HCEC 1CT (cell line): ENCODE data around the gene CCBE1.
"Not testable (repeated sequence)": the region's sequence is repeated elsewhere in the genome, so short reads cannot be mapped to it uniquely, and the experiment has no call there.

Experiments used
- DNase-seq: peaks from one replicate; pipeline ENCODE4 v3.0.0-alpha.2; 2017

The CCBE1 gene

DNA sequence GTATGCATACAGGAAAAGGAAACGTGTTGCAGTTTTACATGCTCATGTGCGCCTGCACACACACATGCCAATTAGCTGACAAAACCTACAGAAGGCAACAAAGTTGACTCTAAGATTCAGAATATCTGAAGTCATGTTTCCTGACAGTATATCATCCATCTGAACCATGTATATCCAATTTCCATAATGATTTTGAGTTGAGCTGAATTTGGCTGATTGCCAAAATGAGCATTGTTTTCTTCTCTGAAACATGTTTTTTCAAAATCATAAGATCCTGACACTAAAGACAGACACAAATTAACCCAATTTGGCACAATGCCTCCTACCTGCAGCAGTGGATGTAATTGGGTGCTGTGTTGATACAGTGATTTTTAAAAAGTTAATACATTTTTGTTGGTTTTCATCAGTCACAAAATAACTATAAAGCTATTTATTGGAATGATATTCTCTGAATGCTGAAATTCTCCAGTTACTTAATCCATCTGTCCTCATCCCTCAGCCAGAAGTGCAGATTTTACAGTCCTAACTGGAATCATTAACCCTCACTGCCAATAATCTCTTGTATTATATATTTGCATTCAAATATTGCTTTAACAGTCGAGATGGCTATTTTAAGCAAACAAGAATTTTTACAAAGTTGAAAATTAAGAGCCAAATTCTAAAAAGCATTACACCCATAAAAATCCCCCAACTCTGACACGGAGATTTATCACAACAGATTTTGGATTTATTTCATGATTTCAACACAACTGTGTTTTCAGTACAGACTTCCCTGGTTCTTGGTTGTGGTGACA is 176.5 kb downstream of the CCBE1 start:
- no peak for DNase-seq

DNA sequence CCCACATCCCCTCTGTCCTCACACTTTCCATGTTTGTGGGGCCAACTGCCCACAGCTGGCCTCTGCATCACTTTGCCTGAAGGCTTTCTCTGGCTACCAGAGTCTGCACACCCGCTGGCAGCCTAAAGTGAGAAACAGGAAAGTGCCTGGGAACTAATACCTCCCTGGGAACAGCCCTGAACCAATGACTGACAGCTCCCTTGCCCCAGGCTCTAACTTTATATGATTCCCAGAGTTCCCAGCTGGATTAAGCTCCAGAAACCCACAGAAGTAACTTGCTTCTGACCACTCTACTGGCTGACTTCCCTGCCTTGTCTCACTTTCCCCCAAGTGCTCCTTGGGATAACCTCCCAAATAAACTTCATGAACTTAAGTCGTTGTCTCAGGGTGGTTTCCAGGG is 178.5 kb downstream of the CCBE1 start:
- DNase-seq, result no peak

DNA sequence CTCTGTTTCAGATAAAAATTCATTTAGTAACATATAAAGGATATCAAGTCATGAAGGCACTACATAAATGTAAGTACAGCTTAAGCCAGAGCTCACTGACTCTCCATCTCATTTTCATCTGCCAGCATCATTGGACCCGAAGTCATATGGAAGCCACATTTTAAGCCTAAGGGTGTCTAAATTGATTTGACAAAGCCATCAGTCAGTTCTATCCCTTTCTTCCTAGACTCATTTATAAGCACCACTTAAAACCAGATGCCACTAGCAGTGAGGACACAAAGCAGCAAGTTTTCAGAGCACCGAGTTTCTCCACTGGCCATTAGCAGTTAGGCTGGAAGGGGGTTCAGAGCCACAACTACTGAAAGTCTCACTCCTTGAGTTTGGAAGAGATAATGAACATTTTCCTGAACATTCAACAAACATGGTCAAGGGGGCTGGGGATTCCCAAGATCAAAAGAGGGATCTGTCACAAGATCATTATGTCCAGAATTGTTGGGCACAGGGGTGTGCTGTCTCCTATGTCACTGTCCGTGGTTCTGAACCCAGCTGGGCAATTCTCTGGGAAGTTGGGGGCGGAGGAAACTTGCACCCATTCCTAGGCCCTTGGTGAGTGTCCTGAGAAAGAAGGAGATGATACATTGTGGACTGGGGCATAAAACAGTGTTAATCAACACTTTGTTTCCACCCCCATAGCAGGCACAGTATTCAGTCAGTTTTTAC is 179.6 kb downstream of the CCBE1 start:
- DNase-seq, result peak; percentile 20

DNA sequence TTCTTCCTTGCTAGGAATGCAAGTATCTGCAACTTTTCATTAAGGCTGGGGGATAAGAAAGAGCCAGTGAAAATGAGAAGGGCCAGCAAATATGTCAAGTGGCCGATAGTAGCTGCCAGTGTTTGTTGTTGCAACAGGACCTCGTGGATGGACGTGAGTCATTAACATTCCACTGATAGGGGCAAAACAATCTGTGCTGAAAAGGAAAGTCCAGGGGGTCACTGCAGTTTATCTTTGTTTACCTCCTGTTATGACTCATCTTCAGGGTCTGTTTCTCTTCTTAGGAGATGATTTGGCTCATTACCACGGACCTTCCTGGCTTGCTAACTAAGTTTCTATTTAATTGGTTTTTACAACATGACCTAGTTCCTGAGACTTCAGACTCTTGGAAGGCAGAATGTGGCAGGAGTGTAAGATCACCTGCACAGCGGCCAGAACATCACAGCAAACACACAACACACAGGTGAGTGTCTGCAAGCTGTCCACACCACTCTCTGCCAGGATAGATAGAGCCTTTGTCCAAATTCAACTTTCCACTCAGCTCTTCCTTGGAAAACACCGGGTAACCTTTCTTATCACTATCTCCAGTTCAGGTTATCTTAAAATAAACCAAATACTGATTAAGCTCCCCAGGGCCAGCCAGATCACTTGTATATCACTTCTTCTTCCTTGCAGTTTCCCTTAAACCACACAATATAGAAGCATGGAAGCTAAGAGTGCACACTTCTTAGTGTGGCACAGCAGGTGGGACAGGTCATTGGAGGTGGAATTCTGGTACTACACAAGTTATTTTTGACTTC is 180.7 kb downstream of the CCBE1 start:
- peak; percentile 79 for DNase-seq

DNA sequence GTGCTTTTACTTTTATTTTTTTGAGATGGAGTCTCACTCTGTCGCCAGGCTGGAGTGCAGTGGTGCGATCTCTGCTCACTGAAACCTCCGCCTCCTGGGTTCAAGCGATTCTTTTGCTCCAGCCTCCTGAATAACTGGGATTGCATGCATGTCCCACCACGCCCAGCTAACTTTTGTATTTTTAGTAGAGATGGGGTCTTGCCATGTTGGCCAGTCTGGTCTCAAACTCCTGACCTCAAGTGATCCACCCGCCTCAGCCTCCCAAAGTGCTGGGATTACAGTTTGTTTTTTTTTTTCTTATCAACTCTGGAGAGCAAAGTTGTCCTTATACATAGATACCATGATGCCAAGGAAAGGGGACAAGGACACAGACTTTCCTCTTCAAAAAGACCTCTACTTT is 181.3 kb downstream of the CCBE1 start:
- not testable (repeated sequence) for DNase-seq

DNA sequence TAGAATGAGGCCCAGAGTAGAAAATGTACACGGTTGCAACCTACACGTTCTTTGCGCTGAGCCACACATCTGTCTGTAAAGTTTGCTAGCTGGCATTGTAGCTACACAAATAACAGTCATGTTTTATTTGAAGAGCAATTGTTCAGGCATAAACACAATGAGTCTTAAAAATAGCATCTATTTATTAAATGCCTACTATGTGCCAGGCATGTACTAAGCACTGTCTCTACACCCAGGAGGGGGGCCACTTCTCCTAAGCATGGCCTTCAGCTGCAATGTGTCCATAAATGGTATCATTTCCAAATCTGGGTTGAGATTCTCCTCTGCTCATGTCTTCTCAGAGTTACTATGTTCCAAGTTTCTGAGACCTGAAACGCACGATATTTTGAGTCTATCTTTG is 182.1 kb downstream of the CCBE1 start:
- DNase-seq, result no peak

DNA sequence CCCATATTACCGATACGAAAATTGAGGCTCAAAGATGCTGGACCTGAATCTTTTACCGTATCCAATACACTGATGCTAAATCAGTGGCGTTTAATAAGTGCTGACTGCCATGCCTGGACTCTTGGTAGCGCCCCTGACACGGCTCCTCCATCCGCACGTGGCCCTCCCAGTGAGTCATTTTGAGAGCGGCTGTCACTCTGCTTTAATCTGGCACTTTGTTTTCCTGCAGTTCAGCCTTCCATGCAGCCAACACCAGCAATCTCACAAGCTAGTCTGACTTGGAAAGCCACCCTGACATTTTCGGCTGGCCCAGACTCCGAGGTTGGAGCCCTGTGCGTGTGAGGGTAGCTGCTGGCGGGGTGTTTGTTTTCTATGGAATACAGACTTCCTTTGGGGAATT is 183.0 kb downstream of the CCBE1 start:
- peak; percentile 51 for DNase-seq

DNA sequence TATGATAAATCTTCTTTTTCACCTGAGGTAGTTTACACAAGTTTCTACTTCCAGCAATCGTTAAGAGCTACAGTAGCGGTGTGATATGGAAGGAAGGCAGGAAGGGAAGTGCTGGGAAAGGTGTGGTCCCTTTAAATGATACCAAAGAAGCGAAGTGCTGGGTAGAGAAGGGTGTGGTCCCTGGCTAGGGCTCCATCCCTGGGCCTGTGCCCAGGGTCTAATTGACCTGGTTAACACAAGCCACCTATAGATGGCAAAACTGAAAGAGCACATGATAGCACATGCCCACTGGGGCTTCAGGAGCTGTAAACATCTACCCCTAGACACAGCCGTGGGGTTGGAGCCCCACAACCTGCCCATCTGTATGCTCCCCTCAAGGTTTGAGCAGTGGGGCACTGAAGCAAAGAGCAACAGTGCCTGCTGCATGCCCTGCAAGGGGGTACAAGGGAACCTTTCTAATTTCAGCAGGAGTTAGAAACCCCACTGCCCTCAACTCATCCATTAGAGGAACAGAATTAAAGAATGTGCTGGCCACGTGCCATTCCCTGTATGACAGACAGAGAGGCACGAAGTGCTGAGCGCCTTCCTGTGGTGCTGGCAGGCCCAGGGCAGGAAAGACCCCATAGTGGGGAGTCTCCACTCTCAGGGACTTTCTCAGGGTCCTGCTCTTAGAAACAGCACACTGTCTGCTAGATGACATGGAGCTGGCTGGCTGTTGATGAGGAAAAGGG is 185.0 kb downstream of the CCBE1 start:
- DNase-seq, result no peak

DNA sequence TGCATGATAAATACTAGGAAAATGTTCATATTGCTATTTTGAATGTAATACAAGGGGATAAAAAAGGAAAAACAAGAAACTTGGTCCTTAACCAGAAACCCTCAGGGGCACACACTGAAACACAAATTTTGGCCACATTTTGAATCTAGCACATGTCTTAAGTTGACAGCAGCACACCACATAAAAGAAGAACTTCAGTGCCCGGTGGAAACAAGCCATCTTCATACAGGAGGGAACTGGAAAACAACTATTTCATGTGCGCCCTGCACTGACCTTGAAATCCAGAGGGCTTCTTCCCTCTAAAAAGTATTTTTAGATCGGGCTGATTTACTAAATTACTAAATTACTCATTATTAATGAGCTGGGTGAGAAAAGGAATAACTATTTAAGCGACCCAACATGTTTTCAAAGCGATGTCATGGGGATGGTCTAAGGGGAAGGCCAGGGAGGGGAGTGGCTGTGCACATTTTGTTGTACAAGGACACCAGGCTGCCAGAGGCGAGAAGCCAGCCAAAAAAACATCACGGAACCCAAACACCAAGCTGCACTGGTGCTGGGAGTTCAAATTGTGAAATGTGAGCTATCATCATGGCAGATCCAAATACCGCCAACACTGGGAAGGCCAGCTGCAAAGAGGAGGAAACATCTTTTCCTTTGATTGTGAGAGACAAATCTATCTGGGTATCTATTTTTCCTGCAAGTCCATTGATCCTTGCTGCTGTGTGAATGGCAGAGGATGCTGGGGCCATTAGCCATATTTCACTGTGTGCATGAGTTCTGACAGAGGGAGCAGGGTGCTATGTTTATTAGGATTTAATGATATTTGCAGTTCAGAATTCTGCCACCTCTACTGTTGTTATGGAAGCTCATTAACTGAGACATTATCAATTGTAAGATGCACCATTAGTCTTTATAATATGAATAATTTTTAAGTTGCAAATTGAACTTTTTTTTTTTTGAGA is 187.5 kb downstream of the CCBE1 start:
- no peak for DNase-seq

DNA sequence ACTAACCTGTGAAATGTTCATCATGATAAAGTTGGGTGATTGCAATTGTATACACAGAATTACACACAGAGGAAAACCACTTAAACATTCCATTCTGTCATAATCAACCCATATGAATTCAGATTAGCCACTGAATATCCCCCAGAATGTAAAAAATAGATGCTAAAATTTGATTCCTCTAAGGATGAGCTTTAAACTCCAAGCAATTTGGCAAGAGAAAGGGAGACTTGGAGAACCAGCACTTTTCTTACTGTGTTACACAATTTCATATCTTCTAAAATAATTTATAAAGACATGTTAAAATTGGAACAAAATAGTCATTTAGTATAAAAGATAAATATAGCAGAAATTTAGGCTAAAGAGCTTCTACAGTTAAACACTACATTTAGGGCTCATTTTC is 191.9 kb downstream of the CCBE1 start:
- peak; percentile 24 for DNase-seq

DNA sequence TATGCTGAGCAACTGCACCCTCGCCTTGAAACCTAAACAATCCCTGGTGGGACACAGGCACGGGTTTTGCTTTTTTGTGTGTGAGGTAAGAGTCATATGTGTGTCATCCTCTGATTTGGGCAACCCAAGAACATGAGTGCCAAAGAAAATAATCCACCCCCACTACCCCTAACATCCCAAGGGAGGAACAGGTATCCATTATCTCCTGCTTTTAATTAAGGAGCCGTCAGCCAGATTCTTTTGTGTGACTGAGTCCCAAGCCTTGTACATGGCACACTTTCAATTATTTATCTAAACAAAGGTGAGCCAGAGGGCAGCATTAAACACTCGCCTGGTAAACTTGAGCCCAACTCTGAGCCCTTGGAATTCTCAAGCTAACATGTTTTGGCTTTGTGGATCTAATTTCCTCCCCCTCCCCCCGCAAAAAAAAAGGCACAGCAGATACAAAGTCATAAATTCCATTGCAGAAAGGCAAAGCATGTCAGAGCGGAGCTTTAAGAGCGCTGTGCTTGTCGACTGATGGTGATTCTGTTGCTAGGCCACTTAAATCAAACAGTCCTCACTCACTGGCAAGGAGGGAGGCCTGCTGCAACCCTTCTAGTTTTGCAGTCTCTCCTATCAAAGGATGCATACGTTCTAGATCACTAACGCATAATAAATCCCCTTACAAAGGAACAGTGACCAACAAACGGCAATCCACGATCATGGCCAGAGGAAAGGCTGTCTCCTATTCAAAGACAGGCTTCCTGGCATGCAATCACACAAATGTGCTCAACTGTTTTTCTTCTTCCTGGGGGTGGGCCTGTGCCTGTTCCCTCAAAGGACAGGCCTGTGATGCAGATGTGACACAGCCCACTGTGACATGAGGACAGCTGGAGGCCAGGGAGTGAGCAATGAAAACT is 194.7 kb downstream of the CCBE1 start:
- peak; percentile 72 for DNase-seq

DNA sequence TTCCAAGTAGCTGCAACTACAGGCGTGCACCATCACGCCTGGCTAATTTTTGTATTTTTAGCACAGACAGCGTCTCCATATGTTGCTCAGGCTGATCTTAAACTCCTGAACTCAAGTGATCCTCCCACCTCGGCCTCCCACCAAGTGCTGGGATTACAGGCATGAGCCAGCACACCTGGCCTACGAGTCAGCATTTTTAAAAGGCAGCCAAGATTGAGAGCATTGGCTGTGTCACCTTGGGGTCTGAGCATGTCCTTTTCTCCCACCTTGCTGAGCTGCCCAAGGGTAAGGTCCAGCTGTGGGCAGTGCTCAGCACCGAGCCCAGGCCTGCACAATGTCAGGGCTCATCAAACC is 195.3 kb downstream of the CCBE1 start:
- DNase-seq, result no peak

DNA sequence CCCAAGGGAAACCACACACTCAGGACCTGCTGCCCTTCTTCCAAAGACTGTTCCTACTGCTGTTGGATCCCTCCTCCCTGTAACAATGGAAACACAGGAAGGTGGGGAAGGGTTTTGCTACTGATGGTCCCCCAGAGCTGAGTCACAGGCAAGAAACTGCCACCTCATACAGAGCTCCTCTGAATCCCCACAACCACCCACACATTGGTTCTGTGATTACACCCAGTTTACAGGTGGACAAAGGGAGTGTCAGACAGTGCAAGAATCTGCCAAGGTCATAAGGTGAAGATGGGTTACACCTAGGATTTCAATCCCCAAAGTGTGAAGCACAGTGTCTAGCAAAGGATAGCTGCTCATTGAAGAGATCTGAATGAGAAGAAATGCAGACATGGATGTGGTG is 196.5 kb downstream of the CCBE1 start:
- DNase-seq, result no peak

DNA sequence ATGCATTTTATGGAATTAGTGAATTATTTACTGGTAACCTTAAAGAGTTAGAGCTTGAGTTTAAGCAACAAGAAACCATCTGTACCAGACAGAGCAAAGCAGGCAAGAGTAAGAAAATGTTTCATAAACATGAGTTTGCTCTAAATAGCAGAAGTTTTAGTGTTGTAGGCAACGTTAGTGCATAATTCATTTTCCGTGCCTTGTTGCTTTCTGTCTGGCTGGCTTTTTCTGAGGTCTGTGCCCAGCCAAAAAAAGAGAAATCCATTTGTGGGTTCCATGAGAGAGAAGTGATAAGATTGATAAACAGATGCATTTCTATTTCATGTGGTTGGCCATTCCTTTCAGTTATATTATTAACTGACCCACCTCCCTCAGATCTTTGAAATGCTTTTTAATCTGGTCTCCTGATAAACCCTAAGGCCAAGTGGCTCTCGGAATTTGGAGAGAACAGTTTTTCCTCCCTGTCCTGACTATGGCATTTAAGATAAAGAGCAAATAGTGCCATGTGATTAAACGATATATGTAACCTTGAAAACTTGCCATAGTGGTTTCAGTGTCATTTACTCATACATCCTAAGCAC is 198.6 kb downstream of the CCBE1 start:
- no peak for DNase-seq

DNA sequence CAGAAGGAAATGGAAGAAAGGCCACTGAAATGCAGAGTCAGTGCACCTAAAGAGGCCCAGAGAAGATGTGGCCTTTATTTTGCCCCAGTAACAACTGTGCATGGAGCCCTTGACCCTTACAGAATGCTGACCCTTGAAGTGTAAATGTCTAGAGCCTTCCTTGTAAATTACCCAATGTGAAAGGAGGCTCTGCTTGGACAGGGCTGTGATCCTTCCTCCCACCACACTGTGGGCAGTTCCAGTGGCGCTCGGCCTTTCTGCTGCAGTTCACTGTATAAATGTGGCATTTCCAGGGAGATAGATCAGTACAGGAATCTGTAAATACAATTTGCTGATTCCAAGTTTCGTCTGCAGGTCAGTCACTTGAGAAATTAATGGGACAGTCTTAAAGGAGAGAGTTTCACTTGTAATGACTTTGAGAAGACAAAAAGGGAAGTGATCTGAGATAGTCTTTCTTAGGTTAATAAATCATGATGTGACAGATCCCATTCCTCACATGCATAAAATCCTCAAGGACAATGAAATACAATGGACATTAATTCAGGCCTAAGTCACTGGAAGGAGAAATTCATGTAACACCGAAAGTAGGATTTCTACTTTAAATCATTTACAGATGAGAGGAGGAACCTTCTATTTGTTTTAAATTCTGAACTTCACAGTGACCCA is 204.3 kb downstream of the CCBE1 start:
- DNase-seq, result no peak

DNA sequence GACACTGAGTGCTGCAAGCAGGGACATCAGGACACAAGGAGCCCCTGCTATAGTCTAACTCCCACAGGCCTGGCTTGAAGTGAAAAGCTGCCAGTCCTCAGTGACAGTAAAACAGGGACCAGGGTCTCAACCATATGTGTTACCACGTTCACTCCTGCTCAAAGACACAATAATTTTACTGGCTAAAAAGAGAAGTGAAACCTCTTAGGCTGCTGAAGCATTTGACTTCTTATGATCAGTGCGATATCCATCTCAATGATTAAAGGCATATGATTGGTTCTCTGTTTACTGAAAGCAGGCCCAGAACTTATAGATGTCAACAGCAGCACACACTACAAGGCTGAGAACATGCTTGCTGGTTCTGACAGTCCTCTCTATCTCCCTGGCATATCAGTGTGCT is 208.3 kb downstream of the CCBE1 start:
- no peak for DNase-seq

DNA sequence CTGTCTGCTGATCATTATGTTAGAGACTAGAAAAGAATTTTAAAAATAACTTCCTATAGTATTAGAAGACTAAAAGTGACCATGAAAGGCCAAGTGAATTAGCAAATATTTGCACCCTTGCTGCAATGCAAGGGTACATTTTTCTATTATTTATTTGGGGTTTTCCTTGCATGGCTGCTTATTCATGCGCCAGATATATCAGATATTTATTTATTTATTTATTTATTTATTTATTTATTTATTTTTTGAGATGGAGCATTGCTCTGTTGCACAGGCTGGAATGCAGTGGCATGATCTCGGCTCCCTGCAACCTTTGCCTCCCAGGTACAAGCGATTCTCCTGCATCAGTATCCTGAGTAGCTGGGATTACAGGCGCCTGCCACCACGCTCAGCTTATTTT is 211.8 kb downstream of the CCBE1 start:
- no peak for DNase-seq

DNA sequence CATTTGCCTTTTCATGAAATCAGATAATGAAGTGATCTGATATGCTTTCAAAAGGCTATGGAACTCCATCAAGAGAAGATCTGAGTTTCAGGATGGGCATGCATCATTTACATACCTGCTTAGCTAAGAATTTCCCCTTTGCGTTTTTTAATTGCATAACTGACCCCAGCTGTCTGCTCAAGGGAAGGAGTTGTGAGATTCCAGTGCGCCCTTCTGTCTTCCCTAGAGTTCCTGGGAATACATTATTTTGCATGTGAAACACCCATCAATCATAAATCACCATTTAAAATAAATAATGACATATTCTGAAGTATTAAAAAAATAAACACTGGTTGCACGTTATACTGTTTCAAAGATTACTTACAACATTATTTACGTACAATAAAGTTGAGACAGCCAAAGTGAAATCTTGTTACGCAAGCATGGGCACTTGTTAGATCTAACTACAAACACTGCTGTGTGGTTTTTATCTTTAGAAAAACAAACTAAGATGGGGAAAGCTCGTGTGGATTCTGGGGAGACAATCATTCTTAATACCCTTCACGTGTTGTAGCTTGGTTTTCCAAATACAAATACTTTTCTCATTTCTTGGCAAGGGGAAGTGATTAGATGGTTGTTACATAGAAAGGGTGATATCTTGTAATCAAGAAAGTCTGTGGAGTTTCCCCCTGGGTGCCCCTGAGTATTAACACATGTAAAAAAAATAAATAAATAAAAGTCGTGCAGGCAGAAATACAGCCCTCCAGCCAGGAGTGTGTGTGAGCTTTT is 212.5 kb downstream of the CCBE1 start:
- peak; percentile 66 for DNase-seq

DNA sequence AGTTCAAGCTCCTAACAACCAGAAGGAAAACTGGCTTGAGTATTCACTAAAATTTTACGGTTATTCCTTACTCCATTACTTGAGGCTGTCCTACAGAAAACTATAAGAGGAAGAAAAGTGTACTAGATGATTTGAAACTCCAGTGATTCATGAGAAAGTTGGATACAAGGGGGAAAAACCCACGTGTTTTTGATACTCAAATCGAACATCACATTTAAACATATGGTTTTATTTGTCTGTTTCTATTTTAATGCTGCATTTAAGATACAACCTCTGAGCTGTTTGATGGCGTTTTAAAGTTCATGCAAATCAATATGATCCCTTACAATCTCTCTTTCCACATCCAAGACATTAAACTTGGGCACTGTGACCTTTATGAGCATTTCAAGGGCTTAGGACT is 213.1 kb downstream of the CCBE1 start:
- no peak for DNase-seq
